MM.1S (cell line): ENCODE measurements around the gene ANXA9.

ENCODE experiments used
- DNase-seq: peaks from one replicate; pipeline ENCODE4 v3.0.0-alpha.2; 2015
- H2AFZ ChIP-seq: fragments of 300-600 bp; sonication (generic); 2 replicates; pipeline ENCODE4 v1.6.0; 2016; ENCODE audit warnings: antibody characterized with exemption, low read length
- H3F3A ChIP-seq: fragments of 300-600 bp; sonication (generic); 2 replicates; pipeline ENCODE4 v1.6.1; 2016; ENCODE audit warnings: mild to moderate bottlenecking, antibody characterized with exemption, low read length, moderate library complexity, mixed read lengths; ENCODE audit not compliant: insufficient read depth
- H3K27ac ChIP-seq: fragments of 300-600 bp; sonication (generic); 2 replicates; pipeline ENCODE4 v1.5.1; 2016; ENCODE audit warnings: mild to moderate bottlenecking, low read length
- H3K27me3 ChIP-seq: fragments of 300-600 bp; sonication (generic); replicated peaks from 2 replicates; pipeline ENCODE4 v1.6.0; 2016; ENCODE audit warnings: low read length; ENCODE audit not compliant: insufficient read depth
- H3K36me3 ChIP-seq: fragments of 300-600 bp; sonication (generic); replicated peaks from 2 replicates; pipeline ENCODE4 v1.6.1; 2016; ENCODE audit warnings: mild to moderate bottlenecking, low read length, mixed read lengths; ENCODE audit not compliant: insufficient read depth
- H3K4me1 ChIP-seq: fragments of 300-600 bp; sonication (generic); 2 replicates; pipeline ENCODE4 v1.6.1; 2016; ENCODE audit warnings: low read length, mixed read lengths
- H3K4me2 ChIP-seq: fragments of 300-600 bp; sonication (generic); 2 replicates; pipeline ENCODE4 v1.6.0; 2016; ENCODE audit warnings: low read depth, low read length
- H3K4me3 ChIP-seq: fragments of 300-600 bp; sonication (generic); 2 replicates; pipeline ENCODE4 v1.5.1; 2016; ENCODE audit warnings: low read length, mixed read lengths
- H3K79me2 ChIP-seq: fragments of 300-600 bp; sonication (generic); 2 replicates; pipeline ENCODE4 v1.6.1; 2016; ENCODE audit warnings: mixed run types, low read length, mixed read lengths
- H3K9ac ChIP-seq: fragments of 300-600 bp; sonication (generic); 2 replicates; pipeline ENCODE4 v1.6.1; 2016; ENCODE audit warnings: low read length, mixed read lengths
- H3K9me2 ChIP-seq: fragments of 300-600 bp; sonication (generic); replicated peaks from 2 replicates; pipeline ENCODE4 v1.6.1; 2016; ENCODE audit warnings: mild to moderate bottlenecking, low read length, mixed read lengths; ENCODE audit not compliant: insufficient read depth
- H3K9me3 ChIP-seq: fragments of 300-600 bp; sonication (generic); replicated peaks from 2 replicates; pipeline ENCODE4 v1.6.1; 2016; ENCODE audit warnings: mild to moderate bottlenecking, low read length, mixed read lengths; ENCODE audit not compliant: insufficient read depth
- H4K20me1 ChIP-seq: fragments of 300-600 bp; sonication (generic); 2 replicates; pipeline ENCODE4 v1.6.1; 2016; ENCODE audit warnings: mild to moderate bottlenecking, low read length, moderate library complexity, mixed read lengths; ENCODE audit not compliant: insufficient read depth
- CTCF ChIP-seq: fragments of 300-600 bp; sonication (generic); IDR thresholded peaks from 2 replicates; pipeline ENCODE4 v1.5.1; 2016; ENCODE audit warnings: antibody characterized with exemption, low read length, mixed read lengths
- EZH2 ChIP-seq: fragments of 300-600 bp; sonication (generic); optimal IDR thresholded peaks from 2 replicates; pipeline ENCODE3; 2017; ENCODE audit warnings: low read depth, mild to moderate bottlenecking, antibody characterized with exemption, low read length, mixed read lengths
- EZH2phosphoT487 ChIP-seq: fragments of 300-600 bp; sonication (generic); IDR thresholded peaks from 2 replicates; pipeline ENCODE4 v1.6.1; 2018; ENCODE audit warnings: antibody characterized with exemption, low read length

Gene ANXA9

GRCh38 chr1:150981805-150982712, at the start of gene ANXA9:
Gene ANXA9, plus strand, starts transcription at chr1:150982292. Its CDS starts 814 bp downstream, at chr1:150983106.
- H3K27ac ChIP-seq, result peak within 1 kb of the TSS; percentile 1; the same call in 1 of the 2 replicates
- no peaks in the 10 kb centered on the region for H3K9me2 ChIP-seq
- peaks cover 27% of the 10 kb centered on the region for H3K4me1 ChIP-seq
- H3K27me3 ChIP-seq, result no peaks in the 10 kb centered on the region
- no peaks in the 10 kb centered on the region for H4K20me1 ChIP-seq
- peak; percentile 27 for DNase-seq
- no peaks in the 10 kb centered on the region for H3K9me3 ChIP-seq
- no peak within 1 kb of the TSS; the same call in 1 of the 2 replicates for H3K4me2 ChIP-seq
- TF ChIP-seq EZH2phosphoT487, result no peak
- TF ChIP-seq CTCF, result no peak
- TF ChIP-seq EZH2, result no peak
- H3K4me3 ChIP-seq, result no peak within 1 kb of the TSS
- no peaks in the 10 kb centered on the region for H3K36me3 ChIP-seq
- H3K79me2 ChIP-seq, result no peaks in the 10 kb centered on the region
- peak within 1 kb of the TSS; percentile 19 for H2AFZ ChIP-seq
- peaks cover 2% of the 10 kb centered on the region; the same call in 1 of the 2 replicates for H3F3A ChIP-seq
- H3K9ac ChIP-seq, result no peak within 1 kb of the TSS

GRCh38 chr1:150944856-150945255, 37.2 kb upstream of the ANXA9 start:
- no peaks in the 10 kb centered on the region for H3K4me1 ChIP-seq
- no peak overlapping the region for H3K9ac ChIP-seq
- H3K9me2 ChIP-seq, result no peaks in the 10 kb centered on the region
- no peak overlapping the region for H2AFZ ChIP-seq
- no peak for TF ChIP-seq EZH2phosphoT487
- TF ChIP-seq CTCF, result no peak
- TF ChIP-seq EZH2, result no peak
- H3K27ac ChIP-seq, result no peak overlapping the region
- H3K27me3 ChIP-seq, result no peaks in the 10 kb centered on the region
- 0 out of 2 replicates have a peak, but pooled peaks cover 10% of the 10 kb centered on the region for H3K36me3 ChIP-seq
- H3K9me3 ChIP-seq, result no peaks in the 10 kb centered on the region
- H4K20me1 ChIP-seq, result no peaks in the 10 kb centered on the region
- no peak for DNase-seq
- no peak overlapping the region for H3K4me2 ChIP-seq
- no peak overlapping the region for H3K4me3 ChIP-seq
- H3F3A ChIP-seq, result no peaks in the 10 kb centered on the region
- H3K79me2 ChIP-seq, result no peaks in the 10 kb centered on the region

- no peak overlapping the region for H3K4me3 ChIP-seq
- H3K9ac ChIP-seq, result no peak overlapping the region
- DNase-seq, result no peak
- no peak overlapping the region for H3K4me2 ChIP-seq
- H3F3A ChIP-seq, result no peaks in the 10 kb centered on the region
- H3K9me2 ChIP-seq, result no peaks in the 10 kb centered on the region
- H3K27me3 ChIP-seq, result no peaks in the 10 kb centered on the region
- no peak for TF ChIP-seq EZH2phosphoT487
- TF ChIP-seq CTCF, result no peak
- TF ChIP-seq EZH2, result no peak
- no peaks in the 10 kb centered on the region for H3K4me1 ChIP-seq
- peaks cover 14% of the 10 kb centered on the region for H3K36me3 ChIP-seq
- no peak overlapping the region for H2AFZ ChIP-seq
- H3K79me2 ChIP-seq, result no peaks in the 10 kb centered on the region
- H3K27ac ChIP-seq, result no peak overlapping the region
- no peaks in the 10 kb centered on the region for H3K9me3 ChIP-seq
- no peaks in the 10 kb centered on the region for H4K20me1 ChIP-seq
Measured at GRCh38 chr1:150954708-150955107, 27.4 kb upstream of the ANXA9 start.
